B cell (primary cell): ENCODE results near the gene FBXL2. TPM values are rescaled to one million over a fixed set of nuclear protein-coding genes. Genes with fewer than 3 reads are reported as not detected.

ENCODE experiments used
- ATAC-seq: fragments of 200-7000 bp; cut with Tn5 transposase; one replicate; pipeline ENCODE4 v1.10.0; 2021; ENCODE audit warnings: low read depth, mild to moderate bottlenecking, moderate number of reproducible peaks, moderate library complexity
- CTCF ChIA-PET: fragments of 350-600 bp; sonication (Branson Sonifier 250); formaldehyde crosslinking; loops from one replicate; lab custom pipeline; 2021; ENCODE audit warnings: antibody characterized with exemption, inconsistent platforms; lab: Charles Lee
- POLR2A ChIA-PET: fragments of 350-600 bp; sonication (Branson Sonifier 250); formaldehyde crosslinking; loops from one replicate; lab custom pipeline; 2021; ENCODE audit warnings: antibody characterized with exemption; lab: Charles Lee
- DNase-seq: peaks from one replicate; pipeline ENCODE4 v3.0.0; 2013
- H2AFZ ChIP-seq: 2 replicates; pipeline ENCODE4 v1.6.1; 2012; ENCODE audit warnings: mild to moderate bottlenecking, low read depth, low read length; ENCODE audit not compliant: insufficient read depth, poor library complexity, severe bottlenecking
- H3K27ac ChIP-seq, 2 donors: 1 replicate in 1 of 2; 2 replicates in 1 of 2; pipeline ENCODE4 v1.5.1; 2012 to 2013; ENCODE audit warnings: low read length in 2 of 2, mild to moderate bottlenecking in 2 of 2, moderate library complexity in 1 of 2
- H3K27me3 ChIP-seq, 4 experiments: fragments of 200-600 bp in 1 of 4; sonication (generic) in 1 of 4; replicated peaks in 1 of 4; 1 replicate in 2 of 4; 2 replicates in 2 of 4; pipeline versions ENCODE4 v1.6.1 to v1.7.0; 2013 to 2016; ENCODE audit warnings: low read length in 3 of 4, mild to moderate bottlenecking in 2 of 4, mixed read lengths in 1 of 4, moderate library complexity in 1 of 4; ENCODE audit not compliant: insufficient read depth in 4 of 4, control insufficient read depth in 3 of 4; ENCODE audit errors: control extremely low read depth in 1 of 4
- H3K36me3 ChIP-seq, 2 experiments: replicated peaks in 1 of 2; 1 replicate in 1 of 2; 2 replicates in 1 of 2; pipeline versions ENCODE4 v1.6.1 to v1.7.1; 2013; ENCODE audit warnings: low read length in 1 of 2; ENCODE audit not compliant: insufficient read depth in 2 of 2, control insufficient read depth in 1 of 2; ENCODE audit errors: control extremely low read depth in 1 of 2, extremely low read depth in 1 of 2
- H3K4me1 ChIP-seq, 2 donors: fragments of 200-600 bp in 1 of 2; sonication (generic) in 1 of 2; 1 replicate in 1 of 2; 2 replicates in 1 of 2; pipeline versions ENCODE4 v1.5.1 to v1.6.1; 2013 to 2017; ENCODE audit warnings: low read length in 2 of 2; ENCODE audit not compliant: control insufficient read depth in 2 of 2, insufficient read depth in 2 of 2
- H3K4me2 ChIP-seq: replicated peaks from 2 replicates; pipeline ENCODE3; 2012; ENCODE audit warnings: mild to moderate bottlenecking, low read depth, low read length; ENCODE audit not compliant: poor library complexity, severe bottlenecking
- H3K4me3 ChIP-seq, 5 experiments: fragments of 200-600 bp in 1 of 5; sonication (generic) in 1 of 5; 1 replicate in 3 of 5; 2 replicates in 2 of 5; pipeline versions ENCODE4 v1.5.1 to v1.7.0; 2011 to 2016; ENCODE audit warnings: low read length in 4 of 5, mild to moderate bottlenecking in 4 of 5, low read depth in 2 of 5, control low read depth in 1 of 5, moderate library complexity in 1 of 5; ENCODE audit not compliant: insufficient read depth in 1 of 5; ENCODE audit errors: control extremely low read depth in 1 of 5, extremely low read depth in 1 of 5
- H3K79me2 ChIP-seq: fragments of 200-600 bp; sonication (generic); one replicate; pipeline ENCODE4 v1.6.0; 2016; ENCODE audit warnings: low read length; ENCODE audit not compliant: control insufficient read depth, insufficient read depth
- H3K9ac ChIP-seq: fragments of 200-600 bp; sonication (generic); 2 replicates; pipeline ENCODE4 v1.6.1; 2017; ENCODE audit warnings: mild to moderate bottlenecking, low read length, moderate library complexity
- H3K9me3 ChIP-seq, 3 donors: one replicate each; pipeline versions ENCODE4 v1.6.1 to v1.7.1; 2013; ENCODE audit warnings: low read length in 2 of 3; ENCODE audit not compliant: control insufficient read depth in 2 of 3, insufficient read depth in 1 of 3; ENCODE audit errors: control extremely low read depth in 1 of 3
- H4K20me1 ChIP-seq: 2 replicates; pipeline ENCODE4 v1.6.0; 2012; ENCODE audit warnings: mild to moderate bottlenecking, low read length; ENCODE audit not compliant: insufficient read depth, control insufficient read depth, poor library complexity, severe bottlenecking
- H3K27ac Mint-ChIP-seq: one replicate; pipeline ENCODE4 v1.8.0; 2021; ENCODE audit warnings: mixed read lengths
- H3K27me3 Mint-ChIP-seq: one replicate; pipeline ENCODE4 v1.8.0; 2021; ENCODE audit warnings: mixed read lengths
- H3K4me1 Mint-ChIP-seq: one replicate; pipeline ENCODE4 v1.8.0; 2021; ENCODE audit warnings: mixed read lengths
- H3K4me3 Mint-ChIP-seq: one replicate; pipeline ENCODE4 v1.8.0; 2021; ENCODE audit warnings: mixed read lengths
- H3K9me3 Mint-ChIP-seq: one replicate; pipeline ENCODE4 v1.8.0; 2022; ENCODE audit warnings: mixed read lengths; ENCODE audit not compliant: insufficient read depth
- EZH2 ChIP-seq: IDR thresholded peaks from 2 replicates; pipeline ENCODE4 v1.6.1; 2012; ENCODE audit warnings: borderline replicate concordance, low read depth, mild to moderate bottlenecking, moderate library complexity, low read length; ENCODE audit not compliant: insufficient read depth, poor library complexity, severe bottlenecking
- intact Hi-C: fragments of 100-400 bp; cut with micrococcal nuclease; formaldehyde crosslinking; loops from one replicate; pipeline ENCODE4 v1.10.0; 2022
- polyA plus RNA-seq: library from polyadenylated mRNA; depleted of rRNA; stranded (reverse); fragments of >200 nt; gene quantifications from 2 replicates; pipeline ENCODE4 v1.2.3, GENCODE V29; 2012
- total RNA-seq, 2 donors: library from RNA; stranded (reverse); fragments of 120-200 nt in 1 of 2; gene quantifications; 1 replicate in 1 of 2; 2 replicates in 1 of 2; pipeline versions ENCODE4 v1.2.3 to v1.2.4, GENCODE V29; 2013 to 2022
- TF ChIP-seq, protein P1 (sequence below): fragments of 200-600 bp; IDR thresholded peaks from one replicate; pipeline ENCODE4 v1.8.0; 2022; ENCODE audit warnings: antibody characterized with exemption, mild to moderate bottlenecking

The FBXL2 gene
- total and polyA plus RNA-seq, 2 donors (not counting 1 experiment from before 2014, with no cell fraction given), result 0.34 TPM; not detected in 1

GRCh38 chr3:33313331-33313730 is 36.1 kb downstream of the FBXL2 start:
- no peak for TF ChIP-seq EZH2
- TF ChIP-seq, protein P1, sequence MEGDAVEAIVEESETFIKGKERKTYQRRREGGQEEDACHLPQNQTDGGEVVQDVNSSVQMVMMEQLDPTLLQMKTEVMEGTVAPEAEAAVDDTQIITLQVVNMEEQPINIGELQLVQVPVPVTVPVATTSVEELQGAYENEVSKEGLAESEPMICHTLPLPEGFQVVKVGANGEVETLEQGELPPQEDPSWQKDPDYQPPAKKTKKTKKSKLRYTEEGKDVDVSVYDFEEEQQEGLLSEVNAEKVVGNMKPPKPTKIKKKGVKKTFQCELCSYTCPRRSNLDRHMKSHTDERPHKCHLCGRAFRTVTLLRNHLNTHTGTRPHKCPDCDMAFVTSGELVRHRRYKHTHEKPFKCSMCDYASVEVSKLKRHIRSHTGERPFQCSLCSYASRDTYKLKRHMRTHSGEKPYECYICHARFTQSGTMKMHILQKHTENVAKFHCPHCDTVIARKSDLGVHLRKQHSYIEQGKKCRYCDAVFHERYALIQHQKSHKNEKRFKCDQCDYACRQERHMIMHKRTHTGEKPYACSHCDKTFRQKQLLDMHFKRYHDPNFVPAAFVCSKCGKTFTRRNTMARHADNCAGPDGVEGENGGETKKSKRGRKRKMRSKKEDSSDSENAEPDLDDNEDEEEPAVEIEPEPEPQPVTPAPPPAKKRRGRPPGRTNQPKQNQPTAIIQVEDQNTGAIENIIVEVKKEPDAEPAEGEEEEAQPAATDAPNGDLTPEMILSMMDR, result no peak
- peaks cover 25% of the 10 kb centered on the region for H3K27me3 Mint-ChIP-seq
- no peak overlapping the region for H3K4me3 Mint-ChIP-seq
- Histone ChIP-seq H3K36me3 (no peaks in the 10 kb centered on the region), H3K4me3 (no peak overlapping the region), H3K79me2 (no peaks in the 10 kb centered on the region), H3K4me2 (no peak overlapping the region), H3K27ac (no peak overlapping the region), H3K27me3 (peaks cover 0 to 2% (median under 1%) of the 10 kb centered on the region in 4 experiments), H3K9me3 (peaks cover 0 to 18% (median 9%) of the 10 kb centered on the region in 3 donors), H3K4me1 (no peaks in the 10 kb centered on the region), H4K20me1 (no peaks in the 10 kb centered on the region), H3K9ac (no peak overlapping the region), H2AFZ (no peak overlapping the region)
- DNase-seq (no peak), ATAC-seq (no peak)
- H3K4me1 Mint-ChIP-seq, result no peaks in the 10 kb centered on the region
- H3K9me3 Mint-ChIP-seq, result peaks cover 5% of the 10 kb centered on the region
- intact Hi-C loops, result no loop called here
- CTCF ChIA-PET, result no interaction called here
- no peak overlapping the region for H3K27ac Mint-ChIP-seq
- POLR2A ChIA-PET, result no interaction called here

DNA sequence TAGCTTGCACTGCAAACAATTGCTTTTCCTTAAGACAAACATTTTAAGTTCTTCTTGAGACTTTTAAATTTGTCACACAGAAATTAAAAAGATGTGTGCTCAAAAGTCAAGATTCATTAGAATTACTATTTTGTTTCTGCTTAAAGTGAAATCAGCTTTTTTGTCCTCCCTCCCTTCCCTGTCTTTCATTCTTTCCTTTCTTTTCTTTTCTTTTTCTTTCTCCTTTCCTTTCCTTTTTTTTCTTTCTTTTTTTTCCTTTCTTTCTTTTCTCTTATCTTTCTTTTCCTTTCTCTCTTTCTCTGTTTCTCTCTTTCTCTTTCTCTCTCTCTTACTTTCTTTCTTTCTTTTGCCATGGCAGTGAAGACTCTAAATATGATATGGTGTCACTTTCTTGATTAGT is 37.8 kb downstream of the FBXL2 start:
- intact Hi-C loops, result loop anchor here (5.0 kb wide), 1 partner anchor 183 kb away; no protein-coding TSS in a partner anchor
- no peak overlapping the region for H3K9ac ChIP-seq
- H3K4me3 Mint-ChIP-seq, result no peak overlapping the region
- H3K27ac Mint-ChIP-seq, result no peak overlapping the region
- H2AFZ ChIP-seq, result no peak overlapping the region
- H3K4me1 ChIP-seq, result no peaks in the 10 kb centered on the region
- no peaks in the 10 kb centered on the region for H4K20me1 ChIP-seq
- peaks cover 26% of the 10 kb centered on the region for H3K27me3 Mint-ChIP-seq
- DNase-seq (no peak), ATAC-seq (no peak)
- H3K4me3 ChIP-seq, result no peak overlapping the region
- ChIA-PET POLR2A (no interaction called here), CTCF (no interaction called here)
- peaks cover 0 to 2% (median under 1%) of the 10 kb centered on the region in 4 experiments for H3K27me3 ChIP-seq
- no peaks in the 10 kb centered on the region for H3K36me3 ChIP-seq
- no peak overlapping the region for H3K4me2 ChIP-seq
- H3K9me3 ChIP-seq, result peaks cover 0 to 17% (median 9%) of the 10 kb centered on the region in 3 donors
- H3K27ac ChIP-seq, result no peak overlapping the region
- H3K4me1 Mint-ChIP-seq, result no peaks in the 10 kb centered on the region
- peaks cover 5% of the 10 kb centered on the region for H3K9me3 Mint-ChIP-seq
- H3K79me2 ChIP-seq, result no peaks in the 10 kb centered on the region
- no peak for TF ChIP-seq EZH2
- TF ChIP-seq, protein P1, result peak; percentile 42
